ENCODE data around the gene SPATA25.
"Not testable (repeated sequence)": the region's sequence is repeated elsewhere in the genome, so short reads cannot be mapped to it uniquely, and the experiment has no call there.

Gene SPATA25

GRCh38 chr20:45874104-45874481, 13.3 kb downstream of the SPATA25 start:
- not testable (repeated sequence) for DNase-seq (ENCODE audit: low read depth, low spot score); H3K4me3 ChIP-seq (ENCODE audit: low read length)

- H3K4me3 ChIP-seq (ENCODE audit: low read length) = no peak overlapping the region
- no peak for DNase-seq (ENCODE audit: low read depth, low spot score)
These were observed 13.9 kb downstream of the SPATA25 start for GRCh38 chr20:45873409-45874103.

GRCh38 chr20:45872626-45873025, 14.8 kb downstream of the SPATA25 start:
- no peak for DNase-seq (ENCODE audit: low read depth, low spot score)

GRCh38 chr20:45867819-45868176, 19.6 kb downstream of the SPATA25 start:
- DNase-seq (ENCODE audit: low read depth, low spot score) = no peak
- no peak overlapping the region for H3K4me3 ChIP-seq (ENCODE audit: low read length)

More at GRCh38 chr20:45872626-45873025, 14.8 kb downstream of the SPATA25 start:
- H3K4me3 ChIP-seq (ENCODE audit: low read length) = no peak overlapping the region

GRCh38 chr20:45867136-45867818, 20.1 kb downstream of the SPATA25 start:
- H3K4me3 ChIP-seq (ENCODE audit: low read length) = no peak overlapping the region
- no peak for DNase-seq (ENCODE audit: low read depth, low spot score)

- DNase-seq (ENCODE audit: low read depth, low spot score) = no peak
These were observed 21.0 kb downstream of the SPATA25 start for GRCh38 chr20:45866454-45866853.

GRCh38 chr20:45863543-45864470, 23.6 kb downstream of the SPATA25 start:
- DNase-seq (ENCODE audit: low read depth, low spot score) = no peak
- no peak overlapping the region for H3K4me3 ChIP-seq (ENCODE audit: low read length)

More at GRCh38 chr20:45866454-45866853, 21.0 kb downstream of the SPATA25 start:
- no peak overlapping the region for H3K4me3 ChIP-seq (ENCODE audit: low read length)

GRCh38 chr20:45861221-45862075, 26.0 kb downstream of the SPATA25 start:
- DNase-seq (ENCODE audit: low read depth, low spot score) = no peak
- no peak overlapping the region for H3K4me3 ChIP-seq (ENCODE audit: low read length)

GRCh38 chr20:45860560-45861220, 26.7 kb downstream of the SPATA25 start:
- no peak for DNase-seq (ENCODE audit: low read depth, low spot score)
- H3K4me3 ChIP-seq (ENCODE audit: low read length) = no peak overlapping the region

GRCh38 chr20:45859916-45860315, 27.5 kb downstream of the SPATA25 start:
- H3K4me3 ChIP-seq (ENCODE audit: low read length) = no peak overlapping the region
- DNase-seq (ENCODE audit: low read depth, low spot score) = no peak

- DNase-seq (ENCODE audit: low read depth, low spot score) = peak; percentile 32
These were observed 29.6 kb downstream of the SPATA25 start for GRCh38 chr20:45857882-45858216.

GRCh38 chr20:45857114-45857881, 30.1 kb downstream of the SPATA25 start, which contains the start of the genes ACOT8 and ZSWIM3:
TSS of gene ACOT8 (minus strand) at chr20:45857392. CDS start at chr20:45857315, 77 bp downstream.
TSS of gene ZSWIM3 (plus strand) at chr20:45857614. CDS start at chr20:45857826, 212 bp downstream.
- peak; percentile 100 for DNase-seq (ENCODE audit: low read depth, low spot score)
- H3K4me3 ChIP-seq (ENCODE audit: low read length) = peak within 1 kb of the TSS; percentile 89

More at GRCh38 chr20:45857882-45858216, 29.6 kb downstream of the SPATA25 start:
- peak overlapping the region; percentile 89 for H3K4me3 ChIP-seq (ENCODE audit: low read length)

GRCh38 chr20:45853484-45853883, 33.9 kb downstream of the SPATA25 start:
- no peak for DNase-seq (ENCODE audit: low read depth, low spot score)
- H3K4me3 ChIP-seq (ENCODE audit: low read length) = no peak overlapping the region

GRCh38 chr20:45852326-45852725, 35.1 kb downstream of the SPATA25 start:
- no peak for DNase-seq (ENCODE audit: low read depth, low spot score)
- no peak overlapping the region for H3K4me3 ChIP-seq (ENCODE audit: low read length)

- DNase-seq (ENCODE audit: low read depth, low spot score) = no peak
- H3K4me3 ChIP-seq (ENCODE audit: low read length) = no peak overlapping the region
These were observed 35.9 kb downstream of the SPATA25 start for GRCh38 chr20:45851501-45851900.

GRCh38 chr20:45850926-45851325, 36.5 kb downstream of the SPATA25 start:
- DNase-seq (ENCODE audit: low read depth, low spot score) = no peak

GRCh38 chr20:45850238-45850637, 37.2 kb downstream of the SPATA25 start:
- no peak for DNase-seq (ENCODE audit: low read depth, low spot score)
- no peak overlapping the region for H3K4me3 ChIP-seq (ENCODE audit: low read length)

More at GRCh38 chr20:45850926-45851325, 36.5 kb downstream of the SPATA25 start:
- H3K4me3 ChIP-seq (ENCODE audit: low read length) = no peak overlapping the region
